Measurements from ENCODE around the gene ZC3H12A. TPM values are rescaled to one million over a fixed set of nuclear protein-coding genes. Genes with fewer than 3 reads are reported as not detected.
A peak's percentile ranks its signal among the peaks of the same experiment; 100 is the strongest.

The ZC3H12A gene
- total and polyA plus RNA-seq, 2 experiments from 2014 or later = 30.8 to 46.2 TPM

- no peaks in the 10 kb centered on the region for H3K9me2 ChIP-seq (replicated peaks; ENCODE audit: insufficient read depth)
- H3K36me3 ChIP-seq (replicated peaks; ENCODE audit: insufficient read depth, low read depth) = no peaks in the 10 kb centered on the region
- H3K27me3 ChIP-seq = no peaks in the 10 kb centered on the region
- H3K4me1 ChIP-seq (ENCODE audit: insufficient read depth) = peaks cover 38% of the 10 kb centered on the region
- peaks cover 47% of the 10 kb centered on the region for H3K79me2 ChIP-seq
- 98% methylated on average over 5 of the region's 5 CpGs for WGBS (ENCODE audit: low lambda C conversion rate, missing lambda C conversion rate)
- no peaks in the 10 kb centered on the region for H4K20me1 ChIP-seq (ENCODE audit: insufficient read depth, poor library complexity, severe bottlenecking)
- no peaks in the 10 kb centered on the region for H3K9me3 ChIP-seq (ENCODE audit: low read depth)
- TF ChIP-seq EZH2phosphoT487 (IDR thresholded peaks at IDR 0.05; ENCODE audit: low read depth, severe bottlenecking, unreplicated experiment) (no peak), CTCF (IDR thresholded peaks at IDR 0.05; ENCODE audit: poor library complexity) (no peak), EZH2 (IDR thresholded peaks at IDR 0.05; ENCODE audit: borderline replicate concordance) (no peak)
- no peak overlapping the region for H2AFZ ChIP-seq
- H3K4me3 ChIP-seq = no peak overlapping the region
- peak overlapping the region; percentile 63 for H3K4me2 ChIP-seq
- no peak for DNase-seq (ENCODE audit: low spot score)
- peak overlapping the region; percentile 91 for H3K27ac ChIP-seq
Measured at GRCh38 chr1:37480125-37480466, 5.7 kb downstream of the ZC3H12A start.

- Histone ChIP-seq H3K4me3 (no peak overlapping the region), H3K36me3 (replicated peaks; ENCODE audit: insufficient read depth, low read depth) (no peaks in the 10 kb centered on the region), H3K27me3 (no peaks in the 10 kb centered on the region), H2AFZ (no peak overlapping the region), H4K20me1 (ENCODE audit: insufficient read depth, poor library complexity, severe bottlenecking) (no peaks in the 10 kb centered on the region), H3K79me2 (peaks cover 40% of the 10 kb centered on the region), H3K9me3 (ENCODE audit: low read depth) (no peaks in the 10 kb centered on the region), H3K27ac (peak overlapping the region; percentile 91), H3K4me1 (ENCODE audit: insufficient read depth) (peaks cover 38% of the 10 kb centered on the region), H3K4me2 (peak overlapping the region; percentile 63), H3K9me2 (replicated peaks; ENCODE audit: insufficient read depth) (no peaks in the 10 kb centered on the region)
- TF ChIP-seq EZH2 (IDR thresholded peaks at IDR 0.05; ENCODE audit: borderline replicate concordance) (no peak), CTCF (IDR thresholded peaks at IDR 0.05; ENCODE audit: poor library complexity) (no peak), EZH2phosphoT487 (IDR thresholded peaks at IDR 0.05; ENCODE audit: low read depth, severe bottlenecking, unreplicated experiment) (no peak)
- 92% methylated on average over 10 of the region's 10 CpGs for WGBS (ENCODE audit: low lambda C conversion rate, missing lambda C conversion rate)
- DNase-seq (ENCODE audit: low spot score) = no peak
Measured at GRCh38 chr1:37480581-37481288, 6.4 kb downstream of the ZC3H12A start.

DNA sequence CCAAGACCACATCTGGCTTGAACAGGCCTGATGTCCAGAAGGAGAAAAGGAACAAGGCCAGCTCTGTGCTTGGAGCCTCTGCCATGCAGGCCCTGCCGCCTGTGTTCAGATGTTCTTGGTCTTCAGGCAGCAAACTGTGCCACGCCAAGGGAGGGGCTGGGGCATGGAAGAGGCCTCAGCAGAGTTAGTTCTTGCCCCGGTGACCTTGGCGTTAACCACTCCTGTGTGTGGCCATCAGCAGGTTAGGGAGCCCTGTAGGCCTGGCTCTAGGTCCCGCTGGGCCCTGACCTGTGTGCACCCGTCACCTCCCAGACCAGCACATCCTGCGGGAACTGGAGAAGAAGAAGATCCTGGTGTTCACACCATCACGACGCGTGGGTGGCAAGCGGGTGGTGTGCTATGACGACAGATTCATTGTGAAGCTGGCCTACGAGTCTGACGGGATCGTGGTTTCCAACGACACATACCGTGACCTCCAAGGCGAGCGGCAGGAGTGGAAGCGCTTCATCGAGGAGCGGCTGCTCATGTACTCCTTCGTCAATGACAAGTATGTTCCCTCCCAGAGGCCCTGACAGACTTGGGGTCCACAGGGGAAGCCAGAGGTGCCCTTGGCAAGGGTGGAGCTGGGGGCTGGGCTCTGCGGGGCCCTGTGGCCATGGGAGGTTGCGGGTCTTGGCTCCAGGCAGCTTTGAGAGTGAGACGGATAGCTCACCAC is 7.1 kb downstream of the ZC3H12A start:
- TF ChIP-seq EZH2 (IDR thresholded peaks at IDR 0.05; ENCODE audit: borderline replicate concordance) (no peak), EZH2phosphoT487 (IDR thresholded peaks at IDR 0.05; ENCODE audit: low read depth, severe bottlenecking, unreplicated experiment) (no peak), CTCF (IDR thresholded peaks at IDR 0.05; ENCODE audit: poor library complexity) (no peak)
- Histone ChIP-seq H3K9me2 (replicated peaks; ENCODE audit: insufficient read depth) (no peaks in the 10 kb centered on the region), H3K79me2 (peaks cover 33% of the 10 kb centered on the region), H3K4me1 (ENCODE audit: insufficient read depth) (peaks cover 36% of the 10 kb centered on the region), H3K36me3 (replicated peaks; ENCODE audit: insufficient read depth, low read depth) (no peaks in the 10 kb centered on the region), H3K9me3 (ENCODE audit: low read depth) (no peaks in the 10 kb centered on the region), H4K20me1 (ENCODE audit: insufficient read depth, poor library complexity, severe bottlenecking) (no peaks in the 10 kb centered on the region), H3K4me2 (no peak overlapping the region), H2AFZ (no peak overlapping the region), H3K27ac (no peak overlapping the region), H3K27me3 (no peaks in the 10 kb centered on the region), H3K4me3 (no peak overlapping the region)
- no peak for DNase-seq (ENCODE audit: low spot score)
- WGBS (ENCODE audit: low lambda C conversion rate, missing lambda C conversion rate) = 93% methylated on average over 26 of the region's 26 CpGs
